NCI-H748 (cell line): Measurements from ENCODE around the gene CEP70.
"Not testable (repeated sequence)": the region's sequence is repeated elsewhere in the genome, so short reads cannot be mapped to it uniquely, and the experiment has no call there.

ENCODE experiments used
- DNase-seq: peaks from one replicate; lab custom pipeline; 2025; ENCODE audit not compliant: unreplicated experiment; lab: John Stamatoyannopoulos, UW

CEP70 gene

DNA sequence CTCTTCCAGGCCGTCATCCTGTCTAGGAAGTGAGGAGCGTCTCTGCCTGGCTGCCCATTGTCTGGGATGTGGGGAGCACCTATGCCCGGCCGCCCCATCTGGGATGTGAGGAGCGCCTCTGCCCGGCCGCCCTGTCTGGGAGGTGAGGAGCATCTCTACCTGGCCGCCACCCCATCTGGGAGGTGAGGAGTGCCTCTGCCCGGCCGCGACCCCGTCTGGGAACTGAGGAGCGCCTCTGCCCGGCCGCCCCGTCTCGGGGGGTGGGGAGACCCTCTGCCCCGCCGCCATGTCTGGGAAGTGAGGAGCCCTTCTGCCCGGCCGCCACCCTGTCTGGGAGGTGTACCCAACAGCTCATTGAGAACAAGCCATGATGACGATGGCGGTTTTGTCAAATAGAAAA lies 72.6 kb downstream of the CEP70 start:
- not testable (repeated sequence) for DNase-seq

- DNase-seq = no peak
These were observed 80.8 kb downstream of the CEP70 start for GRCh38 chr3:138513090-138513843.

DNA sequence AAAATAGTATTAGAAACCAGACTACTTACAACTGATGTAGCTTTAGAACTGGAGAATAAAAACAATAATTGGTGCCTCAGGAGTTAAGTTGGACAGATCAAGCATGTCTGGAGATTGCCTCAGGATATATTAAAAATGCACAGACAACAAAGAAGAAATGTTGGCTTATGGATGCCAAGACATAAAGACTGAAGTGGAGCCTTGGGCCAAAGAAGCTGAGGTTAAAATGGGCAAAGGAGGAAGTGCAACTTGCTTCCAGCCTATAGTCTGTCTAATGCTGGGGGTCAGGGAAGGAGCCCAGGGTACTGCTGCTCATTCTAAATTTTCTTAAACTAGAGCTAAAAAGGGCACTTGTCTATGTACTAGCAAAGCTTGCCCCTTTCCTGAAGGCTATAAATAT lies 82.1 kb downstream of the CEP70 start:
- DNase-seq = no peak

GRCh38 chr3:138509586-138509985 lies 84.5 kb downstream of the CEP70 start:
- DNase-seq = no peak

GRCh38 chr3:138507524-138507923 lies 86.5 kb downstream of the CEP70 start:
- DNase-seq = no peak

DNA sequence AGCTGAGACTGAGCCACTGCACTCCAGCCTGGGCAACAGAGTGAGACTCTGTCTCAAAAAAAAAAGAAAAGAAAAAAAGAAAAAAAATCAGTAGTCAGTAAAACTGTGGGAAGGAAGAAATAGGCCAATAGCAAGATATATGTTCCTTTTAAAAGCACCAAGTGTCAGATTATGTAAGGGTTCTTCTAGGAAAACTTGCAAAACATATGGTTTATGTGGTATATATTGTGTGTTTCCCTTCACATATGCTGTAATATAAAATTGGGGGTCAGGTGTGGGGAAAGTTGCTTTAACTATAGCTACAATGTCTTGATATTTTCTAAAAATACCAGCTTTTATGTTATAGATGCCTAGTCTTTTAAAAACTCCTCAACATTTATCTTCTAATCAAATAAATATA lies 95.1 kb downstream of the CEP70 start:
- no peak for DNase-seq

DNA sequence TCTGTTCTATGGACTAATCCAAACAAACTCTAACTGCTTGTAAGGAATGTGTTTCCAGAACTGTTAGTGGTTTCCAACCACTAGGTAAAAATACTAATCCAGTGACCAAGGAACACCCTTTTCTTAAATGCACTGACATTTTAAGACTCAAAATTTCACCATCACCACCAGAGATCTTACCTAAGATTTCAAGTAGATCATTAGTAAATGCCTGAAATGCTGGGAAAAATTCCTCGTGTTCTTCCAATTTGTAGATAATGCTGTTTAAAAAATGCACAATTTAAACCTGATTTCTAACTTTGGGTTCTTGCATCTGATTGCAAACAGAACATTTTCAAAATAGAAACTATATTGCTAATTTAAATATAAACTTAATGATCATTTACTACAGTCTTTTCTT lies 96.2 kb downstream of the CEP70 start:
- no peak for DNase-seq

GRCh38 chr3:138497021-138497420 lies 97.0 kb downstream of the CEP70 start:
- DNase-seq = no peak

GRCh38 chr3:138496436-138496835 lies 97.6 kb downstream of the CEP70 start:
- no peak for DNase-seq

DNA sequence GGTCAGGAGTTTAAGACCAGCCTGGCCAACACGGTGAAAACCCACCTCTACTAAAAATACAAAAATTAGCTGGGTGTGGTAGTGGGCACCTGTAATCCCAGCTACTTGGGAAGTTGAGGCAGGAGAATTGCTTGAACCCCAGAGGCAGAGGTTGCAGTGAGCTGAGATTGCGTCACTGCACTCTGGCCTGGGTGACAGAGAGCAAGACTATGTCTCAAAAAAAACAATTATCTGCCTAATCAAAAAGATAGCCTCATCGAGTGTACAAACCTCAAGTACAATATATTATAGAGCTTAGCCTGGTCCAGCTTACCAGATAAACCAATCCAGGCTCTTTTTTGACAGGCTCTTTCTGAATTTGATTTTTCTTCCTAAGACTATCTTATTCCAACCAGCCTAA lies 98.4 kb downstream of the CEP70 start:
- DNase-seq = not testable (repeated sequence)

DNA sequence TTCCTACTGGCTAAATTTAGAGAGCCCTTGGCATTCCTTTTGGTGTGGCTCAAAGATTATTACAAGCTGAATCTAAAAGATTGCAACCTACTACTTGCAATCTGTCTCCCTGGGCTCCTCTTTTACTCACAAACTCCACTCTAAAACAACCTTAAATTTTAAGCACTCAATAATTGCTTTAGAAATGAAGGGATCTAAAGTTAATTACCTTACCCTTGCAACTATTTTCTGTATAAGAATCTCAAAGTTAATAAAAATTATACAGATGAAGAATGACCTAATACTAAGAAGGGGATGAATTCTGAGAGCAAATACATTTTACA lies 99.5 kb downstream of the CEP70 start:
- DNase-seq = no peak

DNA sequence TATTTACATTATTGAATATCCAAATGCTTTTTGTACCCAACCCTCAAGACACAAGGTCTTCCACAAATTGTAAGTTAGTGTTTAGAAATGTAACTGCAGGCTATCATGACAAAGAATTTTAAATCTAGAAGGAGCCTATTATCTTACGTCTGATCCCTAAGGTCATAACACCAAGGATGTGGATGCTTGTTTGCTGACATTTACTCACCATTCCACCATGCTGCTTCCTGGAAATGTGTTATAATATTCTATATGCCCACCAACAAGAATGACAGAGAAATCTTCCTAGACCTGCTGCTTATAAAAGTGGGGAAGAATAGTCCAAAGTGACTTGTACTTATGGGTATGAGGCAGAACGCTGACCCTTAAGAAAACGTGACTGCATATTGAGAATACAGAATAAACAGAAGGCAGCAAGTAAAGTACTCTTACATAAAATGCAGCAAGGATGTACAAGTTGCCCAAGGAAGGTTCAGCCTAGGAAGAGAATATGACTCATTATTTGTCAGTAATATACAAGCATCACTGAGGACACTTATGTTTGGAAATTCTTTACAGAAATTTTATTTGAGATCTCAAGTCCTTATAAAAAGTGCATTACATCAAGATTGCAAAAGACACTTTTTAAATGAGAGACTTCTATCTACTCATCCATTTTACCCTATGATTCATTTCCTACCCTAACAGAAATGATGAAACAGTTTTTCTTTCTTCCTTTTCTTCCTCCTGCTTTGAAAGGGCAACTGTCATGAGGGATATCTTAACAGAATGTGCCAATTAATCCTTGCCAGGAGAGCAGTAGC lies 100.1 kb downstream of the CEP70 start:
- no peak for DNase-seq

GRCh38 chr3:138492980-138493675 lies 100.9 kb downstream of the CEP70 start:
- no peak for DNase-seq

DNA sequence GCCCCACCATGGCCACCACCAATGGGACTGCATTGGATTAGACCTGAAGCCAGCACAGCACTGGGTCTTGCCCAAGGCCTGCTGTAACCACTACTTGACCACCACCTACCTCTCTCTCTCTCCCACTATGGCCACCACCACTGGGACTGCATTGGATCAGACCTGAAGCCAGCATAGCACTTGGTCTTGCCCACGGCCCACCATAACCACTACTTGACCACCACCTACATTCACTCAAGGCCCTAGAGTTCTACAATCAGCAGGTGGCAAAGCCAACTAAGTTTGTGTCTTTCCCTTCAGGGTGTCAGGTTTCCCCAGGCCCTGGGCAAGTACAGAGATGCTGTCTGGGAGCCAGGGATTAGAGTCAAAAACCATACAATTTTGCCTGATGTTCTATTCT lies 102.1 kb downstream of the CEP70 start:
- DNase-seq = no peak

- DNase-seq = not testable (repeated sequence)
These were observed 107.5 kb downstream of the CEP70 start for GRCh38 chr3:138486580-138486979.

DNA sequence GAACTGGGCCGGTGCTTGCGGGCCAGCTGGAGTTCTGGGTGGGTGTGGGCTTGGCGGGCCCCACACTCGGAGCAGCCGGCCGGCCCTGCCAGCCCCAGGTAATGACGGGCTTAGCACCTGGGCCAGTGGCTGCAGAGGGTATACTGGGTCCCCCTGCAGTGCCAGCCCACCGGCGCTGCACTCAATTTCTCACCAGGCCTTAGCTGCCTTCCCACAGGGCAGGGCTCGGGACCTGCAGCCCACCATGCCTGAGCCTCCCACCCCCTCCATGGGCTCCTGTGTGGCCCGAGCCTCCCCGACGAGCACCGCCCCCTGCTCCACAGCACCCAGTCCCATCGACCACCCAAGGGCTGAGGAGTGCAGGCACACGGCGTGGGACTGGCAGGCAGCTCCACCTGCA lies 109.4 kb downstream of the CEP70 start:
- DNase-seq = not testable (repeated sequence)

- peak; percentile 57 for DNase-seq
These were observed 114.6 kb downstream of the CEP70 start for GRCh38 chr3:138479438-138479863.

DNA sequence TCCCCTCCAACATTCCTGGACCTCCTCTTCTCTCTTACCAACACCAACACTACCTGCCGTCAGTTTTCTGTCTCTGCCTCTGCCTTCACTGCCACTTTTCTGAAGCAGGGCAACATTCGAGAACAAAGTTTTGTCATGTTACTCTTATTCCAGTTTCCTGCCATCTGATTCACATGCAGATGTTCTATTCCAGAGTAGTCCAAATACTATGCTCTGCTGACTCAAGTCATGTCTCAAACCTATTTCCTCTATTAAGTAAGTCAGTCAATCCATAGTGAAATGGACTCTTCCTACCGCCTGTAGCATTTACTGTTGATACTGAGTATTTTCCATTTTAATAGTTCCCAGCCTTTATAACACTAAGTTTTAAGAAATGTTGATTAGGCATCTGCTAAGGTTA lies 116.3 kb downstream of the CEP70 start:
- DNase-seq = no peak

GRCh38 chr3:138477120-138477519 lies 116.9 kb downstream of the CEP70 start:
- no peak for DNase-seq

GRCh38 chr3:138476526-138476925 lies 117.5 kb downstream of the CEP70 start:
- no peak for DNase-seq

- no peak for DNase-seq
These were observed 119.9 kb downstream of the CEP70 start for GRCh38 chr3:138474163-138474562.

DNA sequence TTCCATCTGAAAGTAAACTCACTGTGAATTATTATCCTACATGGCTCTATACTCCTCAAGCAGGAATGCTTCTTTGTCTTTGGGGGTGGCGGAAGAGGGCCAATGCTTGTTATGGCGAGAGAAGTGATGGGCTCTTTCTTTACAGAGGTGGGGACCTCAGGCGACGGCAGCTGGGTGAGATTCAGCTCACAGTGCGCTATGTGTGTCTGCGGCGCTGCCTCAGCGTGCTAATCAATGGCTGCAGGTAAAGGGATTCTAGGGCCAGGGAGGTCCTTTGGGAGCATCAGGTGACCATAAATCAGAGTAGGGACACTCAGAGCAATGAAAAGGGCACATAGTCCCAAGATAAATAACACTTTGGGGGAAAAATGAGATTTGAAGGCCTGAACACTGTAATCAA lies 120.7 kb downstream of the CEP70 start:
- no peak for DNase-seq
